ENCODE measurements around the gene FSIP1.

The FSIP1 gene

DNA sequence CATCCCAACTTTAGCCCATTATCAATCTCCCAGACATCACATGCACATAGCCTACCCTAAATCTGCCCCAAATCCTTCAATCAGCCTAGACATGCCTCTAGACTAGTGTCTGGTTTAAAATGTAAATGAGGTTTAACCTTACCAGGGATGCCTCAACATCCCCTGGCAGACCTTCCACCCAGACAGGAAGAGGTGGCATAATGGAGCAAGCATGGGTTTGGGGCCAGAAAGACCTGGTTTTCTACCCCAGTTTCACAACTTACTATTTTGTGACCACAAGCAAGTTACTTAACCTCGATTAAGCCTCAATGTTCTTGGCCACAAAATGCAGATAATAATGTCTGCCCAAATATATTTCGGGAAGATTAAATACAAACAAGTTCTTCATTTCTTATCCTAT, 230.1 kb downstream of the FSIP1 start:
- Histone ChIP-seq H3K4me3 (ENCODE audit: low read length) (no peak overlapping the region), H3K36me3 (ENCODE audit: control insufficient read depth, low read length) (no peaks in the 10 kb centered on the region), H3K27ac (ENCODE audit: low read depth, low read length) (no peak overlapping the region), H3F3A (ENCODE audit: control insufficient read depth, insufficient read depth) (no peaks in the 10 kb centered on the region), H3K4me2 (ENCODE audit: low read length) (no peak overlapping the region), H3K79me2 (ENCODE audit: control insufficient read depth, low read length) (no peaks in the 10 kb centered on the region), H3K9me2 (replicated peaks; ENCODE audit: control insufficient read depth, low read length) (no peaks in the 10 kb centered on the region), H3K27me3 (ENCODE audit: control insufficient read depth, low read length) (no peaks in the 10 kb centered on the region), H3K4me1 (ENCODE audit: control insufficient read depth, low read length) (no peaks in the 10 kb centered on the region), H3K9me3 (ENCODE audit: control insufficient read depth, insufficient read depth, low read length) (no peaks in the 10 kb centered on the region), H4K20me1 (ENCODE audit: control insufficient read depth, insufficient read depth, low read depth, low read length) (no peaks in the 10 kb centered on the region)
- TF ChIP-seq EZH2phosphoT487 (IDR thresholded peaks at IDR 0.05; ENCODE audit: borderline replicate concordance, low read length) = no peak
- TF ChIP-seq, protein P1, sequence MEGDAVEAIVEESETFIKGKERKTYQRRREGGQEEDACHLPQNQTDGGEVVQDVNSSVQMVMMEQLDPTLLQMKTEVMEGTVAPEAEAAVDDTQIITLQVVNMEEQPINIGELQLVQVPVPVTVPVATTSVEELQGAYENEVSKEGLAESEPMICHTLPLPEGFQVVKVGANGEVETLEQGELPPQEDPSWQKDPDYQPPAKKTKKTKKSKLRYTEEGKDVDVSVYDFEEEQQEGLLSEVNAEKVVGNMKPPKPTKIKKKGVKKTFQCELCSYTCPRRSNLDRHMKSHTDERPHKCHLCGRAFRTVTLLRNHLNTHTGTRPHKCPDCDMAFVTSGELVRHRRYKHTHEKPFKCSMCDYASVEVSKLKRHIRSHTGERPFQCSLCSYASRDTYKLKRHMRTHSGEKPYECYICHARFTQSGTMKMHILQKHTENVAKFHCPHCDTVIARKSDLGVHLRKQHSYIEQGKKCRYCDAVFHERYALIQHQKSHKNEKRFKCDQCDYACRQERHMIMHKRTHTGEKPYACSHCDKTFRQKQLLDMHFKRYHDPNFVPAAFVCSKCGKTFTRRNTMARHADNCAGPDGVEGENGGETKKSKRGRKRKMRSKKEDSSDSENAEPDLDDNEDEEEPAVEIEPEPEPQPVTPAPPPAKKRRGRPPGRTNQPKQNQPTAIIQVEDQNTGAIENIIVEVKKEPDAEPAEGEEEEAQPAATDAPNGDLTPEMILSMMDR (IDR thresholded peaks at IDR 0.05; ENCODE audit: low read depth, low read length, poor library complexity, severe bottlenecking) = no peak

DNA sequence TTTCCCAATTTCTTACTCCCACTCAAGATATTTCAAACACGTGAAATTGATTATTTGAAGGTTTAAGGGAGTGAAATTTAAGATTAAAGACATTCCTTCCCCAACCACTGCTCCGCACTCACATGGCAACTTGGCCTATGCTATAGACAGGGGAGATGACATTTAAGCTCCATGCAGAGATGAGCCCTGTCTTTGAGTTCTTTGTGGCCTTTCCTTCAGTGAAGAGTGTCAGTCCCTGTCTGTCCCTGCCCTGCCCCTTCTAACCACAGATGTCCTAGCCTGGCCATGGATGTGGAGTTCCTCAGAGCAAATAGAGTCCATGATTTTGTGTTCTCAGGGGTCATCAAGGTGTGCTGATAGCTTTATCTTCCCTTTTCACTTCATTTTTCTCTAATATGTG, 231.2 kb downstream of the FSIP1 start:
- no peaks in the 10 kb centered on the region for H3F3A ChIP-seq (ENCODE audit: control insufficient read depth, insufficient read depth)
- H3K9me2 ChIP-seq (replicated peaks; ENCODE audit: control insufficient read depth, low read length) = no peaks in the 10 kb centered on the region
- H3K4me3 ChIP-seq (ENCODE audit: low read length) = no peak overlapping the region
- H3K27me3 ChIP-seq (ENCODE audit: control insufficient read depth, low read length) = no peaks in the 10 kb centered on the region
- no peaks in the 10 kb centered on the region for H3K36me3 ChIP-seq (ENCODE audit: control insufficient read depth, low read length)
- H3K4me2 ChIP-seq (ENCODE audit: low read length) = no peak overlapping the region
- no peak overlapping the region for H3K27ac ChIP-seq (ENCODE audit: low read depth, low read length)
- no peaks in the 10 kb centered on the region for H4K20me1 ChIP-seq (ENCODE audit: control insufficient read depth, insufficient read depth, low read depth, low read length)
- TF ChIP-seq EZH2phosphoT487 (IDR thresholded peaks at IDR 0.05; ENCODE audit: borderline replicate concordance, low read length) = no peak
- TF ChIP-seq, protein P1 (IDR thresholded peaks at IDR 0.05; ENCODE audit: low read depth, low read length, poor library complexity, severe bottlenecking) = no peak
- H3K9me3 ChIP-seq (ENCODE audit: control insufficient read depth, insufficient read depth, low read length) = no peaks in the 10 kb centered on the region
- no peaks in the 10 kb centered on the region for H3K79me2 ChIP-seq (ENCODE audit: control insufficient read depth, low read length)
- no peaks in the 10 kb centered on the region for H3K4me1 ChIP-seq (ENCODE audit: control insufficient read depth, low read length)

Measured in DOHH2 (cell line).